Vagina (tissue), 2 donors: ENCODE measurements around the gene CFAP99. TPM values are rescaled to one million over a fixed set of nuclear protein-coding genes. Genes with fewer than 3 reads are reported as not detected.

Experiments used
- DNase-seq, 2 donors: peaks; one replicate each; pipeline ENCODE4 v3.0.0-alpha.2; 2017; ENCODE audit errors: extremely low spot score in 2 of 2
- H3K27ac ChIP-seq: fragments of 200-600 bp; sonication (generic); one replicate; pipeline ENCODE4 v1.5.1; 2019
- H3K27me3 ChIP-seq: fragments of 200-600 bp; sonication (generic); one replicate; pipeline ENCODE4 v1.5.1; 2019
- H3K36me3 ChIP-seq, 2 donors: fragments of 200-600 bp; sonication (generic); one replicate each; pipeline ENCODE4 v1.5.1; 2017 to 2019
- H3K4me1 ChIP-seq: fragments of 200-600 bp; sonication (generic); one replicate; pipeline ENCODE4 v1.5.1; 2019
- H3K4me3 ChIP-seq, 2 donors: fragments of 200-600 bp; sonication (generic); 1 replicate in 1 of 2; 2 replicates in 1 of 2; pipeline ENCODE4 v1.5.1; 2016 to 2019
- H3K9me3 ChIP-seq: fragments of 200-600 bp; sonication (generic); one replicate; pipeline ENCODE4 v1.5.1; 2019
- CTCF ChIP-seq, 3 experiments: fragments of 450-650 bp in 2 of 3; fragments of 200-600 bp in 1 of 3; sonication (generic) in 1 of 3; IDR thresholded peaks; one replicate each; pipeline ENCODE4 v1.5.1; 2017 to 2019; ENCODE audit warnings: antibody characterized with exemption in 3 of 3, mild to moderate bottlenecking in 2 of 3, moderate library complexity in 2 of 3
- POLR2A ChIP-seq, 2 donors: fragments of 450-650 bp; IDR thresholded peaks; one replicate each; pipeline ENCODE4 v1.6.1; 2017; ENCODE audit warnings: antibody characterized with exemption in 2 of 2, mild to moderate bottlenecking in 2 of 2, moderate library complexity in 2 of 2
- POLR2AphosphoS5 ChIP-seq, 2 donors: sonication (generic); formaldehyde crosslinking; IDR thresholded peaks; one replicate each; pipeline ENCODE4 v1.9.0; 2017; ENCODE audit warnings: antibody characterized with exemption in 2 of 2, mild to moderate bottlenecking in 2 of 2, low read depth in 1 of 2; ENCODE audit not compliant: insufficient read depth in 1 of 2
- intact Hi-C: fragments of 100-400 bp; cut with DNase I; formaldehyde crosslinking; loops from one replicate; pipeline ENCODE4 v1.15.1; 2023
- total RNA-seq: library from RNA; depleted of rRNA; stranded (reverse); fragments of >200 nt; gene quantifications from one replicate; pipeline ENCODE4 v1.2.3, GENCODE V29; 2016

The CFAP99 gene
- total RNA-seq, 1 donor from 2014 or later = not detected

DNA sequence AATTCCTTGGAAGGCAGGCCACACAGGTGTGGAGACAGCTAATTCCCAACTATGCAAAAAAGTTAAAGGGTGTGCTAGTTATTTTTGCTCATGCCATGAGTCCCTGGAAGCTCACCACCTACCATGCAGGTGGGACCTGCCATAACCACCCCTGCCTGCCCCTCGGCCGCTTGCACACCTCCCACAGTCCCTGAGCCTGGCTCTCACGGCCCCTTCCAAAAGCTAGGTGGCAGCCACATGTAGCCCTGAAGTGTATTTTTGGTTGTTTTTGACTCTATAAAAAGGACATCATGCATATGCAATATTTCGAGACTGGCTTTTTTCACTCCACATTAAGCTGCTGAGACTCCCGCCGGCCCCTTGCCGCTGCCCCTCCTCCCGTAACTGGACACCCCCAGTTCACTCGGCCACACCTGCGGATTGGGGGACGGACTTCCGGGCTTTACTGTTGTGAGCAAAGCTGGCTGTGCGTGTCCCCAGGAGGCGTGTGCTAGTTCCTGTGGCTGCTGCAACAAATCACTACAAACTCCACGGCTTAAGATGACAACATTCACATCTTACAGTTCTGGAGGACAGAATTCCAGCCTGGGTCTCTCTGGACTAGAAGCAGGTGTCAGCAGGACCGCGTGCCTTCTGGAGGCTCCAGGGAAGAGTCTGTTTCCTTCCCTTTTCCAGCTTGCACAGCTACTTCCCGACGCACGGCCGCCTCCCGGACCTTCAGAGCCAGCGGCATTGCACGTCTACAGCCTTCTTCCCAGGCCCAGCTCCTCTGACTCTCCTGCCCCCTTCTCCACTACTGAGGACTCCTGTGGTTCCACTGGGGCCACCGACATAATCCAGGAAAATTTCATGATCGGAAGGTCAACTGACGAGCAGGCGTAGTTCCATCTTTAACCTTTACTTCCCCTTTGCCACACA is 25.1 kb upstream of the CFAP99 start:
- H3K36me3 ChIP-seq = no peaks in the 10 kb centered on the region
- intact Hi-C loops = no loop called here
- no peaks in the 10 kb centered on the region for H3K27me3 ChIP-seq
- H3K9me3 ChIP-seq = no peaks in the 10 kb centered on the region
- TF ChIP-seq POLR2AphosphoS5 (IDR thresholded peaks at IDR 0.05; ENCODE audit: insufficient read depth in 1 of 2, low read depth in 1 of 2) = no peak
- peaks cover 7% of the 10 kb centered on the region for H3K4me1 ChIP-seq
- no peak overlapping the region for H3K4me3 ChIP-seq
- DNase-seq = no peak
- no peak overlapping the region for H3K27ac ChIP-seq

DNA sequence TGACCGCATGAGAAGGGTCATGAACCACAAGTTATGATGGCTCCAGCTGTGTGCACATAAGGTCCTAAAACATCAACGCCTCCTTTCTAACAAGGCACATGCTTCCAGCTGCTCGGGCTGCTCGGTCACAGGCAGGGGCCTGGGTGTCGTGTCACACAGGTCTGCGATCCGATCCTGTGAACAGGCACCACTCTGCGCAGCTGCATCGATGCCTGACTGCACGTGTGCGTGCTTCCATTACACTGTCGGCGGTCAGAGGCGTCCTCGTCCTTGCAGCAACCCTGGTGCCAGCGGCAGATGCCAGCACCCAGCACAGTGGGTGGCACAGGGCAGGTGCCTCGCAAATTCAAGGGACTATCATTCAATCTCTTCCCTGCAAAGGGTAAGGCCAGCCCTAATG is 24.2 kb upstream of the CFAP99 start:
- Histone ChIP-seq H3K9me3 (no peaks in the 10 kb centered on the region), H3K27me3 (no peaks in the 10 kb centered on the region), H3K27ac (no peak overlapping the region), H3K36me3 (no peaks in the 10 kb centered on the region), H3K4me1 (peaks cover 7% of the 10 kb centered on the region), H3K4me3 (no peak overlapping the region)
- TF ChIP-seq CTCF (IDR thresholded peaks at IDR 0.05) = no peak
- TF ChIP-seq POLR2A (IDR thresholded peaks at IDR 0.05) = no peak
- no peak for TF ChIP-seq POLR2AphosphoS5 (IDR thresholded peaks at IDR 0.05; ENCODE audit: insufficient read depth in 1 of 2, low read depth in 1 of 2)
- no peak for DNase-seq
- intact Hi-C loops = no loop called here

DNA sequence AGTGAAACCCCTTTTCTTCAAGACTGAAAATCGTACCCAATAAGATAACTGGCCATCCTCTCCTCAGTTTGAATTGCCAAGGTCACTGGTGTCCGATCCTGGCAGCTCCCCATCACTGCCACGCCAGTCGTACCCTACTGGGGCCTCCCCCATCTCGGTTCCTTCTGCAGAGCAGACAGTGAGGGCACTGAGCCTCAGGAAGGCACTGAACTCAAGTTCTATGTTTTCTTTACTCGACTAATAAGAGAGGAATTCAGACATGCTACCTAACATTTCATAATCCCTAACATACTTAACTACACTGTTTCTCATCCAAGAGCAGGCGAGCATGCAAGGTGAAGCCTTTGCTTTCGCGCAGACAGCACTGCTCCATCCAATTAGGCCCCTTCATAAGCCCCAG is 23.7 kb upstream of the CFAP99 start:
- peaks cover 7% of the 10 kb centered on the region for H3K4me1 ChIP-seq
- no peak for DNase-seq
- H3K9me3 ChIP-seq = no peaks in the 10 kb centered on the region
- TF ChIP-seq POLR2A (IDR thresholded peaks at IDR 0.05) (no peak), CTCF (IDR thresholded peaks at IDR 0.05) (no peak), POLR2AphosphoS5 (IDR thresholded peaks at IDR 0.05; ENCODE audit: insufficient read depth in 1 of 2, low read depth in 1 of 2) (no peak)
- no peak overlapping the region for H3K4me3 ChIP-seq
- no peaks in the 10 kb centered on the region for H3K36me3 ChIP-seq
- H3K27me3 ChIP-seq = no peaks in the 10 kb centered on the region
- intact Hi-C loops = no loop called here
- no peak overlapping the region for H3K27ac ChIP-seq

GRCh38 chr4:2395584-2395983 is 23.2 kb upstream of the CFAP99 start:
- DNase-seq = no peak
- Histone ChIP-seq H3K27ac (no peak overlapping the region), H3K9me3 (no peaks in the 10 kb centered on the region), H3K27me3 (no peaks in the 10 kb centered on the region), H3K36me3 (no peaks in the 10 kb centered on the region), H3K4me1 (peaks cover 7% of the 10 kb centered on the region), H3K4me3 (no peak overlapping the region)
- intact Hi-C loops = no loop called here
- no peak for TF ChIP-seq POLR2AphosphoS5 (IDR thresholded peaks at IDR 0.05; ENCODE audit: insufficient read depth in 1 of 2, low read depth in 1 of 2)
- no peak for TF ChIP-seq POLR2A (IDR thresholded peaks at IDR 0.05)
- TF ChIP-seq CTCF (IDR thresholded peaks at IDR 0.05) = no peak

DNA sequence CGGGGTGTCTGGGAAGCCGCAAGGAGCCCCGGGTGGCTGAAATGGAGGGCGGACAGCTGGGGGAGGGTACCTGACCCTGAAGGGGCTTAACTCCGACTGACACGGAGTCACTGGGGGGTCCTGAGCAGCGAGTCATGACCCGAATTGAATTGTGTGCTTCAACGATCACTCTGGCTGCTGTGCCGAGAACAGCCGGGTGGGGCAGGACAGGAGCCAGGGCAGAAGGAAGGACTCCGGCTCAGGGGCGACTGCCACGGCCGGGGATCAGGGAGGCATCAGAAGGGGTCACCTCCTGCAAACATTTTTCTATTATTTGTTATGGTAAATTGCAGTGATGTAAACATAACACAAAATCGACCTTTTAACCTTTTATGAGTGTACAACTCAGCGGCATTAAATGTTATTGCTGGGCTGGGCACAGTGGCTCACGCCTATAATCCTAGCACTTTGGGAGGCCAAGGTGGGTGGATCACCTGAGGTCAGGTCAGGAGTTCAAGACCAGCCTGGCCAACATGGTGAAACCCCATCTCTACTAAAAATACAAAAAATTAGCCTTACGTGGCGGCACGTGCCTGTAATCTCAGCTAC is 21.9 kb upstream of the CFAP99 start:
- Histone ChIP-seq H3K27ac (no peak overlapping the region), H3K36me3 (no peaks in the 10 kb centered on the region), H3K4me3 (no peak overlapping the region), H3K27me3 (no peaks in the 10 kb centered on the region), H3K4me1 (peaks cover 15% of the 10 kb centered on the region), H3K9me3 (no peaks in the 10 kb centered on the region)
- no peak for DNase-seq
- no peak for TF ChIP-seq CTCF (IDR thresholded peaks at IDR 0.05)
- TF ChIP-seq POLR2AphosphoS5 (IDR thresholded peaks at IDR 0.05; ENCODE audit: insufficient read depth in 1 of 2, low read depth in 1 of 2) = no peak
- TF ChIP-seq POLR2A (IDR thresholded peaks at IDR 0.05) = no peak
- intact Hi-C loops = no loop called here
